Activated naive CD8-positive, alpha-beta T cell treated with anti-CD3 and anti-CD28 coated beads, Interleukin-2, amount 50 U/mL, for 16 hours (primary cell): Measurements from ENCODE around the gene MYRIP.
"Not testable (repeated sequence)": the region's sequence is repeated elsewhere in the genome, so short reads cannot be mapped to it uniquely, and the experiment has no call there.

Experiments
- DNase-seq: peaks from one replicate; pipeline ENCODE4 v3.0.0-alpha.2; 2020; ENCODE audit warnings: low read depth, low spot score

The MYRIP gene

DNA sequence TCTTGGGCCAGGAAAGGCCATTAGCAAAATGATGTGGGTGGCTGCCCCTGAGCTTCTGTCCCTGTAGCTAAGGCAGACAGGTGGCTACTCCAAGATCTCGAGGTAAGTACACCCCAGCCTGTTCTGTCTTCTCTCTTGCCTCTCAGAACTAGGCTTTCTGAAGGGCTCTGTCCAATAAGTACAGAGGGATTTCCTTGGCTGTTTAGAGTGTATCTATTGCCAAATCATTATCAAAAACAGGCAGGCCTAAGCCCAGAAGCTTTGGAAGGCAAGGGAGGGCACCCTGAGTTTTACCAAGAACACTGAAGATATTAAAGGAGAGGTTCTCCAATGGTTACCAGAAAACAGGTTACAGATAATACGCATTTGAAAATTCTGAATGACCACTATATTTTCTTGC lies 156.6 kb downstream of the MYRIP start:
- no peak for DNase-seq

DNA sequence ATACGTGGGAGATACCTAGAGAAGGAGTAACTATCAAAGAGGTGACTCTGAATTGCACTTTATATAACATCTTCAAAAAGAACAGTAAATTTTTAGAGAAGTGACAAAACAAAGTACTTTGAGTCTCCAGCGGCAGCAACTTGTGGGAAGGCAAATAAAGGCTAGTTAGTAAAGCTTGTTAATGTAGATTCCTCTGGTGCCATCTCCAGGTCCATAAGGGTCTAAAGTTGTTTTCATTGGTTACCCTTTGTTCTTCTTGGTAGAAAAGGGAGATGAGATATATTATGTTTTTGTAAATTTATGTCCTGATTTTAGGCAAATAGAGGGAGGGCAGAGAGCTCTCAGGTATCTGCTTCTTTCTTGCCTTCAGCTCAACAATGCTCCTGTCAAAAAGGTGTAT lies 161.6 kb downstream of the MYRIP start:
- no peak for DNase-seq

DNA sequence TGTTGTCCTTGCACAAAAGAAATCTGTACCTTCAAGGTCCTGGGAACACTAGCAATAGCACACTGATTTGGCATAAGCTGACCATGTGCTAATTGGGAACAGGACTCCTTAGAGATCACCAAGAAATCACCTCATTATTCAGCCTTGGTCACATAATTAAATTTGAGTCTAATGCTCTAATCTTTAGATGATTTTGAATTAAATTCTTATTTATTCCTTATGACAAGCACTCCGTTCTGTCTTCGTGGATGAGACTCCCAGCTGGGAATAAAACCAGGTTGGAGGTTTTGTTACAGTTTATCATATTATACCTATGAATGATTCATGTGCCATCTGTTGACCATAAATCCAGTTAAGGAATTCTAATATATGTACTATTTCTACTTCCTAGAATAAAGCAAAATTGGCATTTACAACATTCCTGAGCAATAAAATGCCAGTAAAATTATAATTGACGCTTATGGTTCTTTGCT lies 162.2 kb downstream of the MYRIP start:
- no peak for DNase-seq

DNA sequence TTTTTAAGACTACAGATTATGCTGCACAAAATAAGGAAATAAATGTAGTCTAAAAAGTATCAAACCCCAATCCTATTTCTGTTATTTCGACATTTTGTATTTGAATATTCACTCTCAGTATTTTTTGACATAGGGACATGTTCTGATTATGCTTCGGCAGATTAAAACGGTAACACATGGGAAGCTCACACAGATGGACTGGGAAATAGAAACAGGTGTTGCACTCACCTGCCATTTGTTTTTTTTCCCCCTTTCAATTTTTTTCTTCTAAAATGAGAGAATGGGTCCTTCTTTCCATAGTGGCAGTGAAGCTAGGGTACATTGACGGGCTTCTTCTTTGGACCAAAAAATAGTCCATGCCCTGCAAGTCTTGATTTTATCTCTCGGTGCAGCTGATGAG lies 163.1 kb downstream of the MYRIP start:
- no peak for DNase-seq

DNA sequence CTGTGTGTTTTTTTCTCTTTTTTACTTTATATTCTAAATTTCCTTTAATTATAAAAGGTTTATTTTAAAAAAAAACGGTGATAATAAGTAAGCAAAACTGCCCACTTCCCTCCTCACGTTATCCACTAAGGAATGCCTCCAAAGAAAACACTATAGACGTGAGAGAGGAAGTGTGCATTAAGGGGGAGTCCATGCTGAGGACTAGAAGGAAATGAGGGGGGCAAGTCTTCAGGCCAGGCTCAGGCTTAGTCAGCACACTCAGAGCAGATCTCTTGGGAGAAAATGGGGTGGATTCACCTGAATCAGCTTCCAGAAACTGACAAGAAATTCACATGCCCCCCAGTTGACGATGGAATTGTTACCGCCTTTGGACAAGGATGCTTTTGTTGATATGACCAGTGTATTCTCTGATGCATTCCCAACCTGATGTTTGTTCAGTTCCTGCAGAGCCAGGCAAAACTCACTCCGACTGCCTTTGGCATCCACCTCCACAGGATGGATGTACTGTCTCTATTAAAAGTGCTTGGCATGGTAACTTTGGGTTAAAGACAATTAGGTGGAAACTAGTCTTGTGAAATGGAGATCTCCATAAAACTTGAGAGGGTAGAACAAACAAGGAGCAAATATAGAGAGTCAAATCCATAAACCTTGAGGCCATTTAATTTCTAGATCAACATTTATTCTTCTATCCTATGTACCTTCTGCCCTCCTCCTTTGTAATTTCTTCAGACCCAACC lies 167.8 kb downstream of the MYRIP start:
- DNase-seq, result no peak

DNA sequence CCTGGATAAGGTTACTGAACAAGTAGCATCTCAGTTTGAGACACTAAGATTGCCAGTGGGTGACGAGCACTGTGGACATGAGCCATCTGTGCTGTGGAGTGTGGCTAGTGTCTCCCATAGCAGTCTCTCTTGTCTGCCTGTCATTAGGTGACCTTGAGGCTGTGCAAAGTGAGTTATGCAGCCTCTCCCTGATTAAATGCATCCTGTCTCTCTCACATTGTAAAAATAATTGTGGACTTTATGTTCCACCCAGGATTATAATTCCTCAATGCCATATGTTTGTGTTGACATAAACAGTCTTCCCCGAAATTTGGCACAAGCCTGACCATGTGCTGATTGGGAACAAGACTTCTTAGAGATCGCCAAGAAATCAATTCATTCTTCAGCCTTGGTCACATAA lies 168.9 kb downstream of the MYRIP start:
- no peak for DNase-seq

DNA sequence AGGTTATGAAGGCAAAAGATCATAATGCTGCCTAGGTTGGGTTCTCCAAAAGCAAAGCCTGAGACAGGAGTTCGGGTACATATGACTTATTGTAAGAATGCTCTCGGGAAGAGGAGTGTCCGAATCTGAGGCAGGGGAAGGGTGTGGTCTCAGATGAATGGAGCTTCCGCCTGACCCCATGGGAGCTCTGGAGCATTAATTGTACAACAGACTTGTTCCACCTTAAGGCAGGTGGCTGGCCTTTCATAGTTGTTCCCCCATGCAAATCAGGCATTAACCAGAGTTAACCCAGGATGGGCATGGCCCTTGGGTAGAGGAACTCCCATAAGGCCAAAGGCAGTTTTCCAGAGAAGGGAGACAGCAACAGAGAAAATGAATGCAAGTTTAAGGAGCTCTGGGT lies 170.6 kb downstream of the MYRIP start:
- no peak for DNase-seq

DNA sequence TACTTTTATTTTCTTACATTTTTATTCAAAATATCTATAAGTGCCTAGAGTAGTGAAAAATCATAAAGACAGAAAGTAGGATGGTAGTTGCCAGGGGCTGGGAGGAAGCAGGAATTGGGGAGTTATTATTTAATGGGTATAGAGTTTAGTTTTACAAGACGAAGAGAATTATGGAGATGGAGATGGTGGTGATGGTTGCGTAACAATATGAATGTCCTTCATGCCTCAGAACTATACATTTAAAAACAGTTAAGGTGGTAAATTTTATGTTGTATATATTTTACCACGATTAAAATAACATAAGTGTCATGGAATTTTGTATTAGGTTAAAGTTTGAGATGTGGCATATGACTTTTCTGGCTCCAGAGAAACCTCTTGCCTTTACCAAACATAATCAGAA lies 171.4 kb downstream of the MYRIP start:
- DNase-seq, result no peak

DNA sequence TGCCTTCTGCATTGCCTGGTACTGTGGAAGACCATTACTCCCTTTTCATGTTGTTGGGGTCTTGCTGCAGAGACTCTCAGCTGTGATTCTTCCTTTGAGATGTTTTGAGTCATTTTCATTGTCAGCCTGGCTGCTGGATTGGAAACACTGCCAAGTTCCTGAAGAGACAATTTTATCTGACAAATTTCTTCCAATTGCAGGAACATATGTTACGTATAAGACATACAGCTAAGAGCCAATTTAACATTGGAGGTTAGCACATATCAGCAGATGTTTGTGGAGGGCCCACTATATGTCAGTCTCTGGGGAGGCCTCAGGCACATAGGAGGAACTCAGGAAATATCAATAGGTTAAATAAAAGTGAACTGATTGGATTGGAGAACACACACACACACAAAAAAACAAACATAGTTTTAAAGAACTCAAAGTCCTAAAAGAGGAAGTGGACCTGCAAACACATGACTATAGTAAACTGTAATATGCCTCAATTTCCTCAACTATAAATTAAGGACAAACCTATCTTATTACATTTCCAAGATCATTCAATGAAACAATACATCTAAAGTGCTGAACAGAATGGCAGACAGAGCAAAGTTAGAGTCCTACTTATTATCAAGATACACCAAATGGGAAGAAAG lies 172.3 kb downstream of the MYRIP start:
- no peak for DNase-seq

DNA sequence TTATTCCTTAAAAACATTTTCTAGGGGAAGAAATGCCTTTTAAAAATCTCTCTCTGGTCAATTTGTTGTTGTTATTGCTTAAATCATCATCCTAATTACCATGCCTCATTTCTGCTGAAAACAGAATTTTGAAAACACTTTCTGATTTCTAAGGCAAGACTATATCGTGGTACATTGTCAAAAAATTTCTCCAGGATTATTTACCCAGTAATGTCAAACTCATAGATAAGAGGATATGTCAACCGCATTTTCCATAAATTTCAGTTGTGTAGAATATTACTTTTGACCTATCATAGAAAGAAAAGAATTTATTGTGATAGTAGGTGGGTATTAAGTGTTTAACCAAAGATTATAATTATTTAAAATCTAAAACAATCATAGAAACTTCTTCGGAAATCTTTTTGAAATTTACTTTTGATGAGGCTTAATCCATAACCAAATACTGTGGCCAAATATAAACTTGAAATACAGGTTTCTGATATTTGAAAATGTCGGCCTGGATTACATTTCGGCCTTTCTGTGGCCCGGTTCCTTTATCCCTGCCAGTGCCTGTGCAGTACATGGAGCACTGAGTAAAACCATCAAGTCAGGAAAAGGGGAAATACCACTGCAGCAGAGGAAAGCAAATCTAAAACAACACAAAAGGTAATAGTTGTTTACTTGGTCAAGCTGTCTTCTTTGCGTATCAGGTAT lies 173.4 kb downstream of the MYRIP start:
- no peak for DNase-seq

DNA sequence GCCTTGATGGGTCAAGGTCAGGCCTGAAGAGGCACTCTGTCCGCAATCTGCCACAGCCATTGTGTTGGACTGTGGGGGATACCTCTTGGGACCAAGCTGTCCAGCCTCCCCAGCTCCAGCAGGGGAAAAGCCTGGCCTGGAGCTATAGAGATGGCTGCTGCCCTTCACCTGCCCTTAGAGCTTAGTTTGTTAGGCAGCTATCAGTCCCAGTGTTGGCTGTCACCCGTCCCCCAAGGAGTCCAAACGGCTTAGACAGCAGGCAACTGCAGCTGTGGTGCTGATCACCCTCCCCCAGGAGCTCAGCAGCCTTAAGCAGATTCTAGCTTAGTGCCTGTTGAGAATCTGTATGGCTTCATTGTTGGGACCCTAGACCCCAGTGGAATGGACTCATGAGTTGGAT lies 180.3 kb downstream of the MYRIP start:
- no peak for DNase-seq

DNA sequence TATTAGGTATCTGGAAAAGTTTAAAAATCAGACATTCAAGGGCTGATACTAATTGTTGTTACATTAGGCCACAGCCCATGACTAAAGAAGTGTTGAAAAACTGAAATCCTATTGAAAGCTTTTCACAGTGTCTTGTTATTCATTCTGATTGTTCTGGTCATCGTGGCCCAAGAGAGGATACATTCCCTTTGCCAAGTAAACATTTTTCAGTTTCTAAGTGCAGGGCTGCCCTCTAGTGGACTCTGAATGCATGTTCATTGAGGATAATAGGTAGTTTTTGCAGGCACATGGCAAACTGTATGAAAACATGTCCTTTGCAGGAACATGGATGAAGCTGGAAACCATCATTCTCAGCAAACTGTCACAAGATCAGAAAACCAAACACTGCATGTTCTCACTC lies 181.1 kb downstream of the MYRIP start:
- DNase-seq, result no peak

DNA sequence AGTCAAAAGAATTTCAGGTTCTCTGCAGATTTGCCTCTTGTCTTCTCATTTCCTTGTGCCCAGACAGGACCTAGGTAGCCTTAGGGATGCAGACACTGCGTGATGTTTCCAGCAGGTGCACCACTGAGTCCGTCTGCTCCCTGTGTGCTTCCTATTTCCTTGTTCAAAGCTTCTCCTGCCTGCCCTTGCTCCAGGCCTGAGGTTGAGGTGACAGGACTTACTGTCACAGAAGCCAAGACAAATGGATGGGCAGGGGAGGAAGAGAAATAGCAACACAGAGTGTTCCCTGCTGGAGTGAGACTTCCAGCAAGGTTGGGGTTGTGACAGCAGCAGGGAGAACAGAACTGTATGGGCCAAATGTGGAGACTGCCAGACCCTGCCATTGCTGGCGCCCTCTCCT lies 199.4 kb downstream of the MYRIP start:
- no peak for DNase-seq

DNA sequence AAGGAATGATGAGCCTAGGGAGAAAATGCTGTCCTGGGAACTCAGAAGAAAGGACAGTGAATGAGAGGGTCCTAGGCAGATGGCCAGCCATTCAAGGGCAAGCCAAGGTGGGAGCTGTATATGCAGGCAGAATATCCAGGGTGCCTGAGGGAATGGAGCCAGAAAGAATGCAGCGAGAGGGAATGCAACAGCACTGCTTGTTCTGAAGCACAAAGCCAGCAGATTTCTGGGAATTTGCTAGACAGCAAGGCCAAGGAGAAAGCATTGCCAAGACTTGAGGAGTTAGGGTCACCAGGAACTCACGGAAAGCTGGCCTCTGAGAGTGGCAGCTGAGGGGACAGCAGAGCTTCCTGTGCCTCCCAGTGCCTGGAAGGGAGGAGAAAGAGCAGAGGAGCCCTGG lies 200.6 kb downstream of the MYRIP start:
- no peak for DNase-seq

DNA sequence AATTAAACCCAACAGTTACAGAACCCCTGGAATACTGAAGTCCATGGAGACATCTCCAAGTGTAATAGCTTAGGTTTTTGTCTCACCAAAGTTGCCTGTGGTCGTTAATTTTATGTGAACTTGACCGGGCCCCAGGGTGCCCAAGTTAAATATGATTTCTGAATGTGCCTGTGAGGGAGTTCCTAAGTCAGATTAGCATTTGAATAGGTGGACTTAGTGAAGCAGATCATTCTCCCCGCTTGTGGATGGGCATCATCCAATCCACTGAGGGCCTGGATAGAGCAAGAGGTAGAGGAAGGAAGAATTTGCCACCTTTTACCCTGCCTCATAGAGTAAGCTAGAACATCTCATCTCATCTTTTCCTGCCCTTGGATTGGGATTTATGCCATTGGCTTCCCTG lies 203.0 kb downstream of the MYRIP start:
- DNase-seq, result no peak

DNA sequence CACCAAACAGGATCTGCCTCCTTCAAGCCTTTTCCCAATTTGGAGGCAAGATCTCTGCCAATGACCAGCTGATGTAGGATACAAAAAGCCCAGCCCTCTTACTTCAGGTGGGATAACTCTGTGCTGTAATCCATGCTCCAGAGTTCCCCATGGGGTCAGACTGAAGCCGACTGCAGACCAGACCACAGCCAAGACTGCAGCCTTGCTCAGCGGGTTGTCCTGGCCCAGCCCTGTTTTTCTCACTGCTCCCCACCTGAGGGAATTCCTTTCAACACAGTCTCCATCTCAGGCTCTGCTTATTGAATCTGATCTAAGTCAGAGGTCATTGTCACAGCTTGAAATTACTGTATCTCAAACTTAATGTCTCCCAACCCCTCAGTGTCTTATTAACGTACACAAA lies 207.0 kb downstream of the MYRIP start:
- no peak for DNase-seq

DNA sequence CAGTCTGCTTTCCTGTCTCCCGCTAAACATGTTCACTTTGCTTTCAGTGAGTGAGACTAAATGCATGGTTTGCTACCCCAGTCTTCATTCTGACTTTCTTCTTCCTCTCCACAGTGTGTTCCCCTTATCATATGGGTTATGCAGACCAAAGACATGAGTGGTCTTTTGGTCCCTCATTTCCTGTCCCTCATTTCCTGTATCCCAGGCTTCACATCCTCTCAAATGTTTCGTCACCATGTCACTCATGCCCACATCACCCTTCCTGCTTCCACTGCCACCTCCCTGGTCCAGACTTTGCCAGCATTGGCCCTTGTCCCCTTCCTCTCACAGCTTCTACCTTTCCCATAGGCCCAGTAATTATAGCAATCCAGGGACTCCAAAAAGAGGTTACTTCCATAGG lies 209.0 kb downstream of the MYRIP start:
- DNase-seq, result no peak

DNA sequence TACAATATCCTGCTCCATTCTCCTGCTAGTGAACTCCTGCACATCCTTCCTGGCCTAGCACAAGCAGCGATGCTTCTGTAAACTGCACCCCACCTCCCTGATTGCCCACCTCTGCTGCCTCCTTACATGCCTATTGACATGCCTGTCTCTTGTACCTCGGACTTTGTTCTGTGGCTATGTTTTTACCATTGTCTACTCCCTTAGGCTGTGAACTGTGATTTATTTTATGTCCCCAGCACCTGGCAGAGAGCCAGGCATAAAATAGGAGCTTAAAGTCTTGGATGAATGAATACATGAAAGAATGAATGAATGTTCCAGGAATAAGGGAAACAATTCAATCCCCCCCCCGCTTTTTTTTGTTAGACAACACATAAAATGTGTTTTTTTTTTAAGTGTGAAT lies 210.0 kb downstream of the MYRIP start:
- DNase-seq, result no peak

DNA sequence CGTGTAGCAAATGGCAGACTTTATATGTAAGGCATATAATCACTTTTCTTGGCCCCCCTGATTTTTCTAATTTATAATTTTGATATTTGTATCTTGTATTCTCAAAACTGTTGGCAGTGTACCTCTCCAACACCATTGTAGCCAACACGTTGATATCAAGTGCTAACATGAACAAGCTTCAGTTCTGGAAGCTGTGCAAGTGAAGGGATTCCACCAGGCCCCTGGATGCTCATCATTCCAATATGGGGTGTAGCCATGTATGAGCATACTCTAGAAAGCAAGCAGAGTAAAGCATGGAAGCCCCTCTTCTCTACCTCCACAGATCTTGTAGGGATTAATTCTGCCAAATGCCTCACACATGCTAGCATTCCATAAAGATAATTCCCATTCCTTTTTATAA lies 211.3 kb downstream of the MYRIP start:
- DNase-seq, result no peak

DNA sequence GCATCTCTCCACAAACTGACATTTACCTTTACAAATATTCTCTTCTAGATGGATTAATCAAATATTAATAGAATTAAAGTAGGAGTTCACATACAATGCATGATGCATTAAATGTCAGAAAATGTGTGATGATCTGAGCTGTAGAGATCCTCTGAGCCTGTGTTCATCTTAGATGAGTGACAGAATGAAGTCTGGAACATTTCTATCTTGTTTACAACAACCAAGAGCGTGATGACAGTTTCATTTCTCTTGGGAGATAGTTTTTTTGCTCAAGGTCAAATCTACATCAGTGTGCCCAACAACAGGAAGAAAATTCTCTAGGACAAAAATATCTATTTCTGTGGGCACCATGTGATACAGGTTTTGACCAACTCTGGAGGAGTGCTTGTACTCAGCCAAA lies 211.9 kb downstream of the MYRIP start:
- no peak for DNase-seq

DNA sequence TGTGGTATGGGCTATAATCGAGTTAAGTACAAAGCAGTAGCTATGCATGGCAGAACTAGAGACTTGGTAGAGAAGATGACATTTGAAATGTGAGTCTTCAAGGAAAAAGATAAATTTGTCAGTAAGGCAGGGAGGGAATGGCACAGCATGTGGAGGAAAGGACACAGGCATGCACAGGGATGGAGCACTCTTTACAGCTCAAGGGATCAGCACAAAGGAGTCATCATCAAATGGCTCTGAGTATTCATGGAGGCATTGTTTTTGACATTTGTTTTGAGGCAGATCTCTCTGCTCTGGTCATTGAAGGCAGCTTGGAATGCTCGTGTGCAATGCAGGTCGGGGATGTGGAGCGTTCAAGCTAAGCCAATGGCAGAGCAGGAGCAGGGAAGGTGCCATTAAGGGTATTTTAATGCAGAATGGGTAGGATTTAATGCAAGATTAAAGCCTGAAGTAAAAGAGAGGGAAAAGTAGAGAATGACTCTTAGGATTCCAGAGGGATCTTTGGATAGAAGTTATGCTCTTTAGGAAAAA lies 213.0 kb downstream of the MYRIP start:
- DNase-seq, result no peak

DNA sequence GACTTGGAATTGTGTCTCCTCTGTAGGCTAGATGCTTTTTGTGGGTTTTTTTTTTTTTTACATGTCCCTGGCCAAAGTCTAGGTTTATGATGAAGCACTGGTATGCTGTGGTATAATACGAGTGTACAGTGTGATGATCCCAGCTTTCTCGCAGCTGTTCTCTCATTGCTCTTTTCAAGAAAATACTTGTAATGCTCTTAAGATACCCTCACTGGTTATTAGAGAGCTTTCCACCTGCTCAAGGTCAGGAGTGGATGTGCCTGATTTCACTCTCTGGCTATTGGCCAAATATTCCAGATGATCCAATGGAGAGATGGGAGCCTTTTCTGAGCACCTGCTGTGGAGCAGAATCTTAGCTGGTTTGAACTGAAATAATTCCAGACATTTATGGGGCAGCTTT lies 215.1 kb downstream of the MYRIP start:
- no peak for DNase-seq

DNA sequence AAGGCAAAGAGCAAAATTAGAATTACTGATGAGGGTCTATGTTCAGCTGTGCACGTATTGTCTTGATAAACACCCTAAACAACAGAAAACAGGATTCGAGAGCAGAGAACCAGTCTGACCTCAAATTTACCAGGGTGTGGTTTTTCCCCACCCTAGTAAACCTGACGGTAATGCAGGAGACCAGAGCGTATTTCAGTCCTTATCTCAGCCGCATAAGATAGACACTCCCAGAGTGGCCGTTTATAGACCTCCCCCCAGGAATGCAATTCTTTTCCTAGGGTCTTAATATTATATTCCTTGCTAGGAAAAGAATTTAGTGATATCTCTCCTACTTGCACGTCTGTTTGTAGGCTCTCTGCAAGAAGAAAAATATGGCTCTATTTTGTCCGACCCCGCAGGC lies 216.5 kb downstream of the MYRIP start:
- DNase-seq, result not testable (repeated sequence)
